DND-41 (cell line): ENCODE results near the gene CRAMP1.
"Not testable (repeated sequence)": the region's sequence is repeated elsewhere in the genome, so short reads cannot be mapped to it uniquely, and the experiment has no call there.

Source experiments
- ATAC-seq: fragments of 200-7000 bp; cut with Tn5 transposase; 3 replicates; pipeline ENCODE4 v1.9.1; 2021; ENCODE audit warnings: low read depth; ENCODE audit not compliant: insufficient read depth
- DNase-seq: peaks from one replicate; pipeline ENCODE4 v3.0.0-alpha.2; 2020
- H2AFZ ChIP-seq: 2 replicates; pipeline ENCODE4 v1.6.0; 2012; ENCODE audit warnings: low read depth, low read length
- H3K27ac ChIP-seq: 2 replicates; pipeline ENCODE4 v1.5.1; 2012; ENCODE audit warnings: low read length, inconsistent platforms
- H3K27me3 ChIP-seq: fragments of 200-600 bp; sonication (generic); 2 replicates; pipeline ENCODE4 v1.6.0; 2012; ENCODE audit warnings: low read length, mild to moderate bottlenecking, inconsistent platforms; ENCODE audit not compliant: insufficient read depth, poor library complexity
- H3K36me3 ChIP-seq: 2 replicates; pipeline ENCODE4 v1.5.1; 2012; ENCODE audit warnings: low read length, inconsistent platforms; ENCODE audit not compliant: insufficient read depth
- H3K4me1 ChIP-seq: 2 replicates; pipeline ENCODE4 v1.5.1; 2012; ENCODE audit warnings: mild to moderate bottlenecking, low read length; ENCODE audit not compliant: insufficient read depth
- H3K4me2 ChIP-seq: 2 replicates; pipeline ENCODE4 v1.6.0; 2012; ENCODE audit warnings: mild to moderate bottlenecking, moderate library complexity, low read length, inconsistent platforms; ENCODE audit not compliant: insufficient read depth
- H3K4me3 ChIP-seq, 2 experiments: fragments of 200-600 bp in 1 of 2; shearing (Covaris generic) in 1 of 2; 2 replicates each; pipeline ENCODE4 v1.5.1; 2012 to 2016; ENCODE audit warnings: inconsistent platforms in 2 of 2, low read length in 2 of 2, mild to moderate bottlenecking in 2 of 2, low read depth in 1 of 2, moderate library complexity in 1 of 2
- H3K79me2 ChIP-seq: 2 replicates; pipeline ENCODE4 v1.6.0; 2012; ENCODE audit warnings: low read length, inconsistent platforms; ENCODE audit not compliant: insufficient read depth
- H3K9ac ChIP-seq: 2 replicates; pipeline ENCODE4 v1.6.0; 2012; ENCODE audit warnings: low read depth, mild to moderate bottlenecking, inconsistent platforms, low read length, moderate library complexity
- H3K9me3 ChIP-seq: 2 replicates; pipeline ENCODE4 v1.5.1; 2012; ENCODE audit warnings: low read length, moderate library complexity, mild to moderate bottlenecking, inconsistent platforms; ENCODE audit not compliant: insufficient read depth, severe bottlenecking
- H4K20me1 ChIP-seq: 2 replicates; pipeline ENCODE4 v1.6.0; 2012; ENCODE audit warnings: low read length; ENCODE audit not compliant: insufficient read depth
- CTCF ChIP-seq: IDR thresholded peaks from 2 replicates; pipeline ENCODE4 v1.5.1; 2012; ENCODE audit warnings: borderline replicate concordance, low read length, moderate library complexity, mild to moderate bottlenecking; ENCODE audit not compliant: poor library complexity, severe bottlenecking; ENCODE audit errors: extremely low read depth
- EZH2 ChIP-seq: IDR thresholded peaks from 3 replicates; pipeline ENCODE4 v1.6.1; 2012; ENCODE audit warnings: borderline replicate concordance, low read depth, mild to moderate bottlenecking, moderate library complexity, low read length, inconsistent platforms; ENCODE audit not compliant: severe bottlenecking

Gene CRAMP1

DNA sequence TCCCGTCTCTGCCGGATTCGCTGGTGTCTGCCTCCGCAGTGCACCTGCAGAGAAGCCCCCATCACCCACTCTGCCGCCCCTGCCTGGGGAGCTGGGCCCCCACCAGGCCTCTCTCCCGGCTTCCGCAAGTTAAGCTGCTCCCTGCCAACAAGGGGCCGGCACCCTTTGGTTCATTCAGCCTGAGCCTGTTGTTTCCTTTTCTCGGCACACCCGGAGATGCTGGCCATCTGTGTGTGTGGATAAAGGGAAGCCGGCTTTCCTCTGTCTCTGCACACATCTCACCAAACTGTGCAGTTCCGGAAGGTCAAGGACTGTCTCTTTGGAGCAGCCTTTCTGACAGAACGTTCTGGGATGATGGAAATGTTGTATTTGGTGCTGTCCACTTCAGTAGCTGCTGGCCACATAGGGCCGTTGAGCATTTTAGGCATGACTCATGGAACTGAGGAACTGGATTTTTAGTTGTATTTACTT lies 100.7 kb downstream of the CRAMP1 start:
- Histone ChIP-seq H3K27ac (no peak overlapping the region), H3K4me1 (peaks cover 17% of the 10 kb centered on the region), H2AFZ (no peak overlapping the region), H3K36me3 (peaks cover 28% of the 10 kb centered on the region), H3K9ac (no peak overlapping the region), H4K20me1 (peaks cover 66% of the 10 kb centered on the region), H3K27me3 (no peaks in the 10 kb centered on the region), H3K4me2 (no peak overlapping the region), H3K4me3 (no peak overlapping the region), H3K9me3 (no peaks in the 10 kb centered on the region), H3K79me2 (peaks cover 92% of the 10 kb centered on the region)
- no peak for ATAC-seq
- TF ChIP-seq CTCF (no peak), EZH2 (no peak)
- no peak for DNase-seq

DNA sequence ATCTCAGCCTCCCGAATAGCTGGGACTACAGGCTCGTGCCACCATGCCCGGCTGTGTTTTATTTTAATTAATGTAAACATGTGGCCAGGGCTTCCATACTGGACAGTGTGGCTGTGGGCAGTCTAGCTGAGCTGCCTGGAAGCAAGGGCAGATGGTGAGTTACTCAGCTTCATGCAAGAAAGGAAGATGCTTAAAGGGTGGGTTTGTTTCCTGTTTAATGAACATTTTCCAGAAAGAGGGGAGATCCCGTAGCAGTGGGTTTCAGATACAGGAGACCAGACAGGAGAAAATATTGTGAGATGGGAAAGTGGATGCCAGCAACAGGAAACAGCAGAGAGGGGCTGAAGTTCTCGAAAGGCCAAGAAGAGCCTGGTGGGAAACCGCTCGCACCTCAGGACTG lies 101.2 kb downstream of the CRAMP1 start:
- TF ChIP-seq CTCF (no peak), EZH2 (no peak)
- Histone ChIP-seq H3K79me2 (peaks cover 87% of the 10 kb centered on the region), H3K4me2 (no peak overlapping the region), H2AFZ (no peak overlapping the region), H3K27ac (no peak overlapping the region), H3K9me3 (no peaks in the 10 kb centered on the region), H3K9ac (no peak overlapping the region), H3K36me3 (peaks cover 22% of the 10 kb centered on the region), H3K4me3 (no peak overlapping the region), H3K27me3 (no peaks in the 10 kb centered on the region), H4K20me1 (peaks cover 61% of the 10 kb centered on the region), H3K4me1 (peaks cover 12% of the 10 kb centered on the region)
- DNase-seq: no peak
- no peak for ATAC-seq

- H3K27me3 ChIP-seq: no peaks in the 10 kb centered on the region
- no peaks in the 10 kb centered on the region for H3K9me3 ChIP-seq
- no peak overlapping the region for H2AFZ ChIP-seq
- no peak overlapping the region for H3K4me3 ChIP-seq
- no peak overlapping the region for H3K9ac ChIP-seq
- peaks cover 16% of the 10 kb centered on the region for H3K36me3 ChIP-seq
- H3K4me1 ChIP-seq: peaks cover 6% of the 10 kb centered on the region; the same call in 1 of the 2 replicates
- ATAC-seq (no peak), DNase-seq (no peak)
- no peak overlapping the region for H3K4me2 ChIP-seq
- H3K27ac ChIP-seq: no peak overlapping the region
- peaks cover 58% of the 10 kb centered on the region for H4K20me1 ChIP-seq
- TF ChIP-seq EZH2 (no peak), CTCF (no peak)
- peaks cover 84% of the 10 kb centered on the region for H3K79me2 ChIP-seq
These were observed 101.8 kb downstream of the CRAMP1 start for GRCh38 chr16:1713933-1714332.

- Histone ChIP-seq H3K4me1 (no peaks in the 10 kb centered on the region), H3K9ac (no peak overlapping the region), H3K4me2 (no peak overlapping the region), H3K27ac (no peak overlapping the region), H3K79me2 (peaks cover 77% of the 10 kb centered on the region), H3K9me3 (no peaks in the 10 kb centered on the region), H3K4me3 (no peak overlapping the region), H3K36me3 (peaks cover 16% of the 10 kb centered on the region), H2AFZ (no peak overlapping the region), H4K20me1 (peaks cover 48% of the 10 kb centered on the region), H3K27me3 (no peaks in the 10 kb centered on the region)
- TF ChIP-seq CTCF: no peak
- TF ChIP-seq EZH2: no peak
- DNase-seq (no peak), ATAC-seq (no peak)
These were observed 103.1 kb downstream of the CRAMP1 start for GRCh38 chr16:1715220-1715619.

GRCh38 chr16:1718236-1718635 lies 106.1 kb downstream of the CRAMP1 start:
- Histone ChIP-seq H3K79me2 (peaks cover 53% of the 10 kb centered on the region), H4K20me1 (peaks cover 27% of the 10 kb centered on the region), H3K4me1 (peaks cover 22% of the 10 kb centered on the region), H3K36me3 (peaks cover 12% of the 10 kb centered on the region)
- ATAC-seq, H3K4me3 ChIP-seq, H2AFZ ChIP-seq, H3K9me3 ChIP-seq, H3K27me3 ChIP-seq, H3K27ac ChIP-seq, DNase-seq, H3K9ac ChIP-seq, H3K4me2 ChIP-seq: not testable (repeated sequence)
